AG09309 (cell line): ENCODE measurements around the gene TIPARP.

ENCODE experiments used
- DNase-seq: peaks from one replicate; pipeline ENCODE4 v3.0.0-alpha.2; 2010; ENCODE audit warnings: low read depth
- H3K4me3 ChIP-seq: 2 replicates; pipeline ENCODE4 v1.5.1; 2011; ENCODE audit warnings: mild to moderate bottlenecking, low read depth, low read length, moderate library complexity; ENCODE audit not compliant: control insufficient read depth
- CTCF ChIP-seq: IDR thresholded peaks from 2 replicates; pipeline ENCODE4 v1.5.1; 2011; ENCODE audit warnings: mild to moderate bottlenecking, low read depth, low read length, inconsistent platforms; ENCODE audit not compliant: insufficient read depth, control insufficient read depth; ENCODE audit errors: missing control alignments

TIPARP gene

GRCh38 chr3:156718622-156719306 lies 44.4 kb downstream of the TIPARP start:
- no peak for DNase-seq
- H3K4me3 ChIP-seq = no peak overlapping the region
- TF ChIP-seq CTCF = no peak

GRCh38 chr3:156720826-156721225 lies 46.4 kb downstream of the TIPARP start:
- DNase-seq = no peak
- TF ChIP-seq CTCF = no peak

GRCh38 chr3:156721687-156722618 lies 47.6 kb downstream of the TIPARP start:
- H3K4me3 ChIP-seq = no peak overlapping the region
- no peak for TF ChIP-seq CTCF
- no peak for DNase-seq

More at GRCh38 chr3:156720826-156721225, 46.4 kb downstream of the TIPARP start:
- H3K4me3 ChIP-seq = no peak overlapping the region

GRCh38 chr3:156723182-156723619 lies 48.8 kb downstream of the TIPARP start:
- DNase-seq = no peak
- no peak overlapping the region for H3K4me3 ChIP-seq
- no peak for TF ChIP-seq CTCF

- DNase-seq = no peak
- no peak for TF ChIP-seq CTCF
These were observed 51.3 kb downstream of the TIPARP start for GRCh38 chr3:156725682-156726081.

GRCh38 chr3:156726456-156726855 lies 52.1 kb downstream of the TIPARP start:
- H3K4me3 ChIP-seq = no peak overlapping the region
- no peak for DNase-seq
- TF ChIP-seq CTCF = no peak

More at GRCh38 chr3:156725682-156726081, 51.3 kb downstream of the TIPARP start:
- no peak overlapping the region for H3K4me3 ChIP-seq
